ENCODE measurements around the gene MLPH.

MLPH gene, protein sequence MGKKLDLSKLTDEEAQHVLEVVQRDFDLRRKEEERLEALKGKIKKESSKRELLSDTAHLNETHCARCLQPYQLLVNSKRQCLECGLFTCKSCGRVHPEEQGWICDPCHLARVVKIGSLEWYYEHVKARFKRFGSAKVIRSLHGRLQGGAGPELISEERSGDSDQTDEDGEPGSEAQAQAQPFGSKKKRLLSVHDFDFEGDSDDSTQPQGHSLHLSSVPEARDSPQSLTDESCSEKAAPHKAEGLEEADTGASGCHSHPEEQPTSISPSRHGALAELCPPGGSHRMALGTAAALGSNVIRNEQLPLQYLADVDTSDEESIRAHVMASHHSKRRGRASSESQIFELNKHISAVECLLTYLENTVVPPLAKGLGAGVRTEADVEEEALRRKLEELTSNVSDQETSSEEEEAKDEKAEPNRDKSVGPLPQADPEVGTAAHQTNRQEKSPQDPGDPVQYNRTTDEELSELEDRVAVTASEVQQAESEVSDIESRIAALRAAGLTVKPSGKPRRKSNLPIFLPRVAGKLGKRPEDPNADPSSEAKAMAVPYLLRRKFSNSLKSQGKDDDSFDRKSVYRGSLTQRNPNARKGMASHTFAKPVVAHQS

DNA sequence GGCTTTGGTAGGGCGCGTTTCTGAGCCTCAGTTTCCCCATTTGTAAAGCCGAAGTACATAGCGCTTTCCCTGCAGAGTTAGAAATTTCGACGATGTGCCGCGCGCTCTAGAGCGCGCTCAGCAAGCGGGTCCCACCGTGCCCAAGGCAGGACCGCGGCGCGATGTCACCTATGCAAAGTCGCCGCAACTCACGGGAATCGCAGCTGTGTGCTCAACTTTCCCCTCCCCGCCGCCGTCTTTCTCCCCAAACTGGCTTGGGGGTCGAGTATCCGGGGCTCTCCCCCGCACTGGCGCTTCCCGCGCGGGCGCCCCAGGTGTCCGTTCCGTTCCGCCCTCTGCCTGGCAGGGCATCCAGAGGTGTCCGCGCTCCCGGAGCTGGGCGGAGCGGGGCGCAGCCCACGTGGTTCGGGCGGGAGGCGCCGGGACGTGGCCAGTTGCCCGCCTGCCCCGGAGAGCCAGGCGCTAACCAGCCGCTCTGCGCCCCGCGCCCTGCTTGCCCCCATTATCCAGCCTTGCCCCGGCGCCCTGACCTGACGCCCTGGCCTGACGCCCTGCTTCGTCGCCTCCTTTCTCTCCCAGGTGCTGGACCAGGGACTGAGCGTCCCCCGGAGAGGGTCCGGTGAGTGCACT, at the start of gene MLPH:
Gene MLPH, plus strand, starts transcription at position 433 of the 630 bp plus-strand sequence. CDS start 6,176 bp downstream, outside the sequence.
- H3K4me3 ChIP-seq (replicated peaks in 1 of 2; ENCODE audit: low read depth in 2 of 2, low read length in 2 of 2): peak within 1 kb of the TSS; percentile 71 to 72
- TF ChIP-seq, protein P1, sequence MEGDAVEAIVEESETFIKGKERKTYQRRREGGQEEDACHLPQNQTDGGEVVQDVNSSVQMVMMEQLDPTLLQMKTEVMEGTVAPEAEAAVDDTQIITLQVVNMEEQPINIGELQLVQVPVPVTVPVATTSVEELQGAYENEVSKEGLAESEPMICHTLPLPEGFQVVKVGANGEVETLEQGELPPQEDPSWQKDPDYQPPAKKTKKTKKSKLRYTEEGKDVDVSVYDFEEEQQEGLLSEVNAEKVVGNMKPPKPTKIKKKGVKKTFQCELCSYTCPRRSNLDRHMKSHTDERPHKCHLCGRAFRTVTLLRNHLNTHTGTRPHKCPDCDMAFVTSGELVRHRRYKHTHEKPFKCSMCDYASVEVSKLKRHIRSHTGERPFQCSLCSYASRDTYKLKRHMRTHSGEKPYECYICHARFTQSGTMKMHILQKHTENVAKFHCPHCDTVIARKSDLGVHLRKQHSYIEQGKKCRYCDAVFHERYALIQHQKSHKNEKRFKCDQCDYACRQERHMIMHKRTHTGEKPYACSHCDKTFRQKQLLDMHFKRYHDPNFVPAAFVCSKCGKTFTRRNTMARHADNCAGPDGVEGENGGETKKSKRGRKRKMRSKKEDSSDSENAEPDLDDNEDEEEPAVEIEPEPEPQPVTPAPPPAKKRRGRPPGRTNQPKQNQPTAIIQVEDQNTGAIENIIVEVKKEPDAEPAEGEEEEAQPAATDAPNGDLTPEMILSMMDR (IDR thresholded peaks at IDR 0.05; ENCODE audit: low read depth, low read length): no peak
- DNase-seq (ENCODE audit: low read depth in 2 of 2): peak; percentile 50

DNA sequence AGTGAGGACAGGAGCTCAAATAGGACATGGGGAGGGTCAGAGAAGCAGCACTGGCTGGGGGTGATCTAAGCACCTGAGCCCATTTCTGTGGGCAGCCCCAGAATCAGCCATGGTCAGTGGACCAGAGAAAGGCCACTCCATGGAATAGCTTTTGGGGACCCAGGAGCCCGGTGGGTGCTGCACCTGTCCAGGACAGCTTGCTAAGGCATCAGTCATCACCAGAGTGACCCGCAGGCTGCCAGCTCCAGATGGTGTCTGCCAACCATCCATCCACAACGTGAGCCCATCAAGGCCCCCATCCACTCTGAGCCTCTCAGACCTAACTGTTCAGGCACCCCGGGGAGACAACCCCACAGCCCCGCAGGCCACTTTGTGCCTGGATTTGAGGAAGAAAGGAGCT, 49.5 kb upstream of the MLPH start:
- no peak overlapping the region for H3K4me3 ChIP-seq (replicated peaks in 1 of 2; ENCODE audit: low read depth in 2 of 2, low read length in 2 of 2)
- TF ChIP-seq, protein P1 (IDR thresholded peaks at IDR 0.05; ENCODE audit: low read depth, low read length): no peak

DNA sequence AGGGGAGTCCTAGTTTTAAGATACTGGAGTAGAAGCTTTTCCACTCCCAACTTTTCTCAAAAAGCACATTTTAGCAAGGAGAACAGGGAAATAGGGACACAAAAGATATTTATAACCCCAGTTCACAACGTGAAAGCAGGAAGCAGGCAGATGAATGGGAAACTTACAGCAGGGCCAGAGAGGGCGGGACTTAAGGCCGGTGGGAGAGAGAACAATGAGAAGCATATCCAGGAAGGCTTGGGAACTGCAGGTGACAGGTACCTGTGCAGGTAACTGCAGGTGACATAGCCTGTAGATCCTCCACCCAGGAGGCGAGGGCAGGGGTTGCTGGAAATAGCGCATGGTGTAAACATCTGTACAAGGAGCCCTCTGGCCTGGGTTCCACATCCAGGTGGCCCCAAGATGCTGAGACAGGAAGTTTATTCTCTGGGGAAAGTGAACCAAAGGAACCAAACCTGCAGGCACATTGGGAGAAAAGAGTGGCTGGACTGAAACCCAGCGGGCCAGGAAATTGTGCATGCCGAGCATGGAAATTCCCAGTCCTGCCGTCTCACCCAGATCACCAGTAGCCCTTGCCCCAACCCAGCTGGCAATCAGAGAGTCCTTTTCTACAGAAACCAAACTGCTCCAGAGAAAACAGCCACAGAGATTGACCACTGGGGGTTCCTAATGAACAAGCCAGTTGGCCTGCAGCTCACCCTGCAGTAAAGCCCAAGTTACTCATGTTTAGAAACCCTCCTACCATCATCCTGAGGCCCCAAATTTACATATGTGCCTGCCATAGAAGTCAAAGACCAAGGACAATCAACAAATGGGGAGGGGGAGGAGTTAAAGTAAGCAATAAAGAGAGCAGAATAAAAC, 48.7 kb upstream of the MLPH start:
- TF ChIP-seq, protein P1 (IDR thresholded peaks at IDR 0.05; ENCODE audit: low read depth, low read length): peak; percentile 5
- no peak overlapping the region for H3K4me3 ChIP-seq (replicated peaks in 1 of 2; ENCODE audit: low read depth in 2 of 2, low read length in 2 of 2)
- DNase-seq (ENCODE audit: low read depth in 2 of 2): no peak

More for the DNA sequence above, 49.5 kb upstream of the MLPH start:
- DNase-seq (ENCODE audit: low read depth in 2 of 2): no peak

DNA sequence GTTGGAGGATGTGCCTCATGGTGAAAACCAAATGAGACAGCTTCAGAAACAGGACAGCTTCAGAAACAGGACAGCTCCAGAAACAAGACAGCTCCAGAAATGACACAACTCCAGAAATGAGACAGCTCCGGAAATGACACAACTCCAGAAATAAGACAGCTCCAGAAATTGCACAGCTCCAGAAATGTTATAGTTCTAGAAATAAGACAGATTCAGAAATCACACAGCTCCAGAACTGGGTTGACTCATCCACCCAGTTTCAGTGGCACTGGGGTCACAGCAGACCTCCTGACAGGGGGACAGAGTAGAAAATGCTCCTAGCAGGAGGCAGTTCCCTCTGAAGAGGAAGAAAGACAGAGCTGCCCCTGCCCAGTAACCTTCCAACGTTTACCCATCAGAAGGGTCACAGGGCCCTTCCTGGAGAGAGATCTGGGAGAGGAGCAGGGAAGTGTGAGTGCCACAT, 46.2 kb upstream of the MLPH start:
- TF ChIP-seq, protein P1 (IDR thresholded peaks at IDR 0.05; ENCODE audit: low read depth, low read length): no peak
- DNase-seq (ENCODE audit: low read depth in 2 of 2): peak in 1 of 2 donors; percentile 68
- H3K4me3 ChIP-seq (replicated peaks in 1 of 2; ENCODE audit: low read depth in 2 of 2, low read length in 2 of 2): no peak overlapping the region

DNA sequence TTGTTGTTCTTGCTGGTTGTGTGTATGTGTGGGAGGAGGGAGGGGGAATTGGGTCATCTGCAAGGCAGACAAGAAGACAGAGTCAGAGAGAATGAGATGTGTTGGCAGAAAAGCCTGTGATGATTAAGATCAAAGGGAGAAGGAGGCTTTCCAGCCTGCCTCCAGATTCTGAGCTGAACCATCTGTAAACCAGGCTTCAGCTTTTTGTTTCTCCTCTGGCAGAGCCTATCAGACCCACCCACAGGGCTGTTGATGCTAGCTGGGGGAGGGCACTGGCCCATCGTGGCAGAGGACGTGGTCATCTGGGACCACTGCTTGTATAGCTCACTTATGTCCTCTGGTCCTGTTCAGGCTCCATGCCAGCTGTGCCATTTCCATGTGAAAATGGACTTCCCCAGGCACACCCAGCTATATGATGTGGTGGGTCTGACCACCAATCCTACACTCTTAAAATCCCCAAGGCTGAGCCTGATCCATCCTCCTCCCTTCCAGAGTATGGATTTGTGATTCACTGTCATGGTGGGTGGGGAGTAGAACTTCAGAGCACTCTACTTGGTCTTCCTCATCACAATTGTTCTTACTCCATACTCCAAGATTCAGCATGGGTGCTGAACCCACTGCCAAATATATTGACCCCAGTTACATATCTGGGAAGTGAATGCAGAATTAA, 45.3 kb upstream of the MLPH start:
- peak; percentile 70 to 85 for DNase-seq (ENCODE audit: low read depth in 2 of 2)

More for the DNA sequence above, 45.3 kb upstream of the MLPH start:
- TF ChIP-seq, protein P1 (IDR thresholded peaks at IDR 0.05; ENCODE audit: low read depth, low read length): no peak
- H3K4me3 ChIP-seq (replicated peaks in 1 of 2; ENCODE audit: low read depth in 2 of 2, low read length in 2 of 2): no peak overlapping the region

Data from cardiac fibroblast (primary cell).